Progenitor cell of endocrine pancreas (in vitro differentiated cells): Measurements from ENCODE around the gene COL9A3. TPM values are rescaled to one million over a fixed set of nuclear protein-coding genes. Genes with fewer than 3 reads are reported as not detected.
A peak's percentile ranks its signal among the peaks of the same experiment; 100 is the strongest.

Experiments used
- DNase-seq: peaks from one replicate; pipeline ENCODE4 v3.0.0; 2021; ENCODE audit warnings: low spot score; ENCODE audit not compliant: unreplicated experiment
- H3K27ac Mint-ChIP-seq: 2 replicates; pipeline ENCODE4 v1.8.0; 2021; ENCODE audit warnings: mild to moderate bottlenecking, moderate library complexity, mixed read lengths
- H3K27me3 Mint-ChIP-seq: 2 replicates; pipeline ENCODE4 v1.8.0; 2021; ENCODE audit warnings: mixed read lengths
- H3K36me3 Mint-ChIP-seq: 2 replicates; pipeline ENCODE4 v1.8.0; 2022; ENCODE audit warnings: mixed read lengths; ENCODE audit not compliant: insufficient read depth
- H3K4me1 Mint-ChIP-seq: 2 replicates; pipeline ENCODE4 v1.8.0; 2021; ENCODE audit warnings: low read depth, mixed read lengths
- H3K4me3 Mint-ChIP-seq: 2 replicates; pipeline ENCODE4 v1.8.0; 2021; ENCODE audit warnings: low read depth, mild to moderate bottlenecking, moderate library complexity, mixed read lengths
- H3K9me3 Mint-ChIP-seq: 2 replicates; pipeline ENCODE4 v1.8.0; 2021; ENCODE audit warnings: low read depth, mixed read lengths
- CTCF ChIP-seq: fragments of 200-600 bp; sonication (generic); IDR thresholded peaks from one replicate; pipeline ENCODE4 v1.5.0; 2021; ENCODE audit warnings: antibody characterized with exemption, mild to moderate bottlenecking; ENCODE audit not compliant: unreplicated experiment
- total RNA-seq: library from RNA; stranded (reverse); gene quantifications from 2 replicates; pipeline ENCODE4 v1.2.1, GENCODE V29; 2021

COL9A3 gene
- total RNA-seq, 1 donor from 2014 or later: 81.5 TPM

- H3K27ac Mint-ChIP-seq: no peak overlapping the region
- peaks cover 4% of the 10 kb centered on the region for H3K4me1 Mint-ChIP-seq
- DNase-seq: no peak
- peaks cover 3% of the 10 kb centered on the region for H3K36me3 Mint-ChIP-seq
- no peaks in the 10 kb centered on the region for H3K9me3 Mint-ChIP-seq
- peaks cover 21% of the 10 kb centered on the region for H3K27me3 Mint-ChIP-seq
- no peak overlapping the region for H3K4me3 Mint-ChIP-seq
- no peak for TF ChIP-seq CTCF
Measured at GRCh38 chr20:62860924-62861691, 44.3 kb downstream of the COL9A3 start.

- TF ChIP-seq CTCF: no peak
- no peaks in the 10 kb centered on the region for H3K9me3 Mint-ChIP-seq
- H3K36me3 Mint-ChIP-seq: peaks cover 3% of the 10 kb centered on the region
- peak within 1 kb of the TSS; percentile 56 for H3K4me3 Mint-ChIP-seq
- H3K27me3 Mint-ChIP-seq: peaks cover 21% of the 10 kb centered on the region
- peak; percentile 86 for DNase-seq
- H3K4me1 Mint-ChIP-seq: peaks cover 4% of the 10 kb centered on the region
- peak within 1 kb of the TSS; percentile 77 for H3K27ac Mint-ChIP-seq
Measured at GRCh38 chr20:62861726-62862336, 45.0 kb downstream of the COL9A3 start, which contains the start of gene TCFL5. TSS of gene TCFL5 (minus strand) at chr20:62861822. CDS start at chr20:62861670, 152 bp downstream.

- no peak for TF ChIP-seq CTCF
- no peak for DNase-seq
- H3K4me1 Mint-ChIP-seq: peaks cover 4% of the 10 kb centered on the region
- no peak overlapping the region for H3K4me3 Mint-ChIP-seq
- no peaks in the 10 kb centered on the region for H3K36me3 Mint-ChIP-seq
- no peak overlapping the region for H3K27ac Mint-ChIP-seq
- H3K27me3 Mint-ChIP-seq: peaks cover 21% of the 10 kb centered on the region
- no peaks in the 10 kb centered on the region for H3K9me3 Mint-ChIP-seq
Measured at GRCh38 chr20:62864207-62864606, 47.4 kb downstream of the COL9A3 start.

GRCh38 chr20:62872184-62872847 lies 55.5 kb downstream of the COL9A3 start:
- Mint-ChIP-seq H3K4me1 (peaks cover 3% of the 10 kb centered on the region), H3K27ac (no peak overlapping the region), H3K36me3 (peaks cover 1% of the 10 kb centered on the region), H3K4me3 (no peak overlapping the region), H3K27me3 (peaks cover 5% of the 10 kb centered on the region), H3K9me3 (no peaks in the 10 kb centered on the region)
- no peak for TF ChIP-seq CTCF
- no peak for DNase-seq

- Mint-ChIP-seq H3K27me3 (peaks cover 3% of the 10 kb centered on the region), H3K9me3 (no peaks in the 10 kb centered on the region), H3K4me1 (peaks cover 3% of the 10 kb centered on the region), H3K36me3 (peaks cover 1% of the 10 kb centered on the region), H3K4me3 (no peak overlapping the region), H3K27ac (no peak overlapping the region)
- no peak for TF ChIP-seq CTCF
- DNase-seq: no peak
Measured at GRCh38 chr20:62872862-62873261, 56.0 kb downstream of the COL9A3 start.
